Liver (tissue), 9 donors: ENCODE data around the gene MAD2L2. TPM values are rescaled to one million over a fixed set of nuclear protein-coding genes. Genes with fewer than 3 reads are reported as not detected.

Experiments
- DNase-seq: peaks from one replicate; pipeline ENCODE4 v3.0.0-alpha.2; 2017; ENCODE audit warnings: low spot score
- H3K27ac ChIP-seq, 2 donors: one replicate each; pipeline ENCODE4 v1.7.0; 2013; ENCODE audit warnings: inconsistent platforms in 2 of 2, low read length in 2 of 2, control low read depth in 1 of 2, low read depth in 1 of 2, mild to moderate bottlenecking in 1 of 2
- H3K27me3 ChIP-seq, 4 donors: one replicate each; pipeline versions ENCODE4 v1.6.1 to v1.7.0; 2013; ENCODE audit warnings: low read length in 3 of 4, inconsistent platforms in 1 of 4, mild to moderate bottlenecking in 1 of 4, moderate library complexity in 1 of 4; ENCODE audit not compliant: control insufficient read depth in 4 of 4, insufficient read depth in 4 of 4
- H3K36me3 ChIP-seq, 4 donors: one replicate each; pipeline versions ENCODE4 v1.6.1 to v1.7.0; 2013; ENCODE audit warnings: low read length in 3 of 4, mild to moderate bottlenecking in 3 of 4, low read depth in 1 of 4, moderate library complexity in 1 of 4; ENCODE audit not compliant: control insufficient read depth in 4 of 4, insufficient read depth in 3 of 4
- H3K4me1 ChIP-seq, 4 donors: one replicate each; pipeline versions ENCODE4 v1.6.1 to v1.7.0; 2013; ENCODE audit warnings: low read length in 3 of 4, mild to moderate bottlenecking in 3 of 4, moderate library complexity in 1 of 4; ENCODE audit not compliant: control insufficient read depth in 4 of 4, insufficient read depth in 4 of 4
- H3K4me3 ChIP-seq, 3 donors: one replicate each; pipeline versions ENCODE4 v1.6.1 to v1.7.0; 2013; ENCODE audit warnings: low read length in 3 of 3, control low read depth in 1 of 3, low read depth in 1 of 3, mild to moderate bottlenecking in 1 of 3
- H3K9ac ChIP-seq, 2 donors: one replicate each; pipeline ENCODE4 v1.7.0; 2013; ENCODE audit warnings: low read length in 2 of 2, mild to moderate bottlenecking in 2 of 2, moderate library complexity in 2 of 2, control low read depth in 1 of 2, low read depth in 1 of 2
- H3K9me3 ChIP-seq, 4 donors: one replicate each; pipeline versions ENCODE4 v1.6.1 to v1.7.0; 2013; ENCODE audit warnings: low read length in 3 of 4; ENCODE audit not compliant: control insufficient read depth in 4 of 4
- EGR1 ChIP-seq, 2 donors: IDR thresholded peaks; 2 replicates each; pipeline ENCODE4 v1.6.1; 2016 to 2018; ENCODE audit warnings: antibody characterized with exemption in 2 of 2, low read depth in 2 of 2
- FOXA2 ChIP-seq: IDR thresholded peaks from 2 replicates; pipeline ENCODE4 v1.6.1; 2016; ENCODE audit warnings: antibody characterized with exemption
- GABPA ChIP-seq, 2 donors: IDR thresholded peaks in 1 of 2; conservative IDR thresholded peaks in 1 of 2; 2 replicates each; pipeline ENCODE4 v1.6.1; 2016; ENCODE audit warnings: antibody characterized with exemption in 2 of 2, mild to moderate bottlenecking in 1 of 2, moderate library complexity in 1 of 2
- HNF4A ChIP-seq, 2 donors: conservative IDR thresholded peaks; 2 replicates each; pipeline ENCODE4 v1.6.1; 2016; ENCODE audit warnings: antibody characterized with exemption in 2 of 2, mild to moderate bottlenecking in 2 of 2
- HNF4G ChIP-seq: IDR thresholded peaks from 2 replicates; pipeline ENCODE4 v1.6.1; 2016; ENCODE audit warnings: antibody characterized with exemption
- JUND ChIP-seq, 2 donors: IDR thresholded peaks; 2 replicates each; pipeline ENCODE4 v1.6.1; 2016; ENCODE audit warnings: antibody characterized with exemption in 2 of 2
- NR2F2 ChIP-seq: IDR thresholded peaks from 2 replicates; pipeline ENCODE4 v1.6.1; 2016; ENCODE audit warnings: antibody characterized with exemption
- RAD21 ChIP-seq, 2 donors: IDR thresholded peaks; 2 replicates each; pipeline ENCODE4 v1.6.1; 2016; ENCODE audit warnings: antibody characterized with exemption in 2 of 2, mild to moderate bottlenecking in 2 of 2
- RXRA ChIP-seq, 2 donors: IDR thresholded peaks; 2 replicates each; pipeline ENCODE4 v1.6.1; 2017 to 2018; ENCODE audit warnings: antibody characterized with exemption in 2 of 2, mild to moderate bottlenecking in 1 of 2
- SP1 ChIP-seq: IDR thresholded peaks from 2 replicates; pipeline ENCODE4 v1.6.1; 2018; ENCODE audit warnings: antibody characterized with exemption, mild to moderate bottlenecking
- TAF1 ChIP-seq: conservative IDR thresholded peaks from 2 replicates; pipeline ENCODE4 v1.6.1; 2016; ENCODE audit warnings: antibody characterized with exemption, mild to moderate bottlenecking
- YY1 ChIP-seq: IDR thresholded peaks from 2 replicates; pipeline ENCODE4 v1.6.1; 2016; ENCODE audit warnings: antibody characterized with exemption, mild to moderate bottlenecking
- WGBS: extraction: QIAGEN DNeasy Blood & Tissue Kit; methylation state at CpG from one replicate; pipeline ENCODE4 v1.1.7; 2013; 5-methylcytosine and 5-hydroxymethylcytosine counted together
- polyA plus RNA-seq, 2 donors: library from polyadenylated mRNA; stranded (reverse) in 1 of 2; unstranded in 1 of 2; fragments of 200-250 nt in 1 of 2; fragments of >200 nt in 1 of 2; fragmentation: Nextera tagmentation in 1 of 2; extraction: Ambion mirVana in 1 of 2; gene quantifications; one replicate each; pipeline versions ENCODE4 v1.2.1 to v1.2.3, GENCODE V29; 2013 to 2015
- total RNA-seq, 2 donors: library from RNA; depleted of rRNA; stranded (reverse); fragments of >200 nt; gene quantifications; one replicate each; pipeline ENCODE4 v1.2.3, GENCODE V29; 2014
- TF ChIP-seq, protein P1 (sequence below): fragments of 150-350 bp; IDR thresholded peaks from 2 replicates; pipeline ENCODE4 v1.5.1; 2017; ENCODE audit warnings: improper control_type of control experiment, low read depth, low read length; ENCODE audit not compliant: missing input control
- TF ChIP-seq, protein P2 (sequence below): IDR thresholded peaks from 2 replicates; pipeline ENCODE4 v1.6.1; 2016; ENCODE audit warnings: antibody characterized with exemption
- TF ChIP-seq, protein P3 (sequence below): IDR thresholded peaks from 2 replicates; pipeline ENCODE4 v1.6.1; 2016; ENCODE audit warnings: antibody characterized with exemption
- TF ChIP-seq, protein P4 (sequence below): IDR thresholded peaks from 2 replicates; pipeline ENCODE4 v1.6.1; 2016; ENCODE audit warnings: antibody characterized with exemption, mild to moderate bottlenecking
- TF ChIP-seq, protein P5 (sequence below): IDR thresholded peaks from 2 replicates; pipeline ENCODE4 v1.6.1; 2016; ENCODE audit warnings: antibody characterized with exemption
- donor health status: healthy.
- donor health status: healthy.
- donor health status: healthy.
- donor health status: healthy.
- donor health status: healthy.

The MAD2L2 gene
- total and polyA plus RNA-seq, 4 donors: 17.5 to 43.1 (median 31.9) TPM

DNA sequence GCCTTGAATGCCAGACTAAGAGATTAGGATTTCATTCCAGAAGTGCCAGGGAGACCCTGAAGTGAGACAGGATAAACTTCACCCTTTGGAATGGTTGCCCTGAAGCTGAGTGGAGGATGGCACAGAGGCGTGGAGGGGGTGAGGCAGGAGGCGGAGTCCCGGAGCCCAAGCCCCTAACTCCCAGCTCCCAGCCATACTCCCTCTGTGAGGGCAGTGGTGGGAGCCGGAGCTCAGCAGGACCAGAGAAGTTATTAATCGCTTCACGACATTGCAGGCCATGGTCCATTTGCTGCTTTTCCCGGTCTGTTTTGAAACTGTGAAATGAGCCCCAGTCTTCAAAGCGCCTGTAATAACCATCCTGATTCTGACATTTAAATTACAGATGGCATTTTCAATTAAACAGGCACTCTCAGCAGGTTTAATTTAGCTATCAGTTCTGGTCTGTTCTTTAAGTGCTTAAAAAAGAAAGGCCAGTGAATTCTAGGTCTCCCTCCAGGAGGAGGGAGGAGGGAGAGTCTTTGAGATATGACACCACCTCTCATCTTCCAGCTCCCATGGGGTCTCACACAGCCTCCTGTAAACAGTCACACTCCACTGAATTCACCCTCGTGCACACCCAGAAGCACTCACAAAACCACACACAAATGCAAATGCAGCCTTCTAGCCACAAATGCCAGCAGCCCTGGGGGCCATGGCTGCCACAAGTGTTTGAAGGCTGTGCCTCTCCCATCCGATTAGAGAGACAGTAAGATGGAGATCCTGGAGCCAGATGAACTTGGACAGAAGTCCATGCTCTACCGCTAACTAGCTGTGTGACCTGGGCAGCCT, 46.4 kb downstream of the MAD2L2 start:
- no peaks in the 10 kb centered on the region for H3K9me3 ChIP-seq
- H3K27me3 ChIP-seq: peaks cover 0 to 2% (median 0%) of the 10 kb centered on the region in 4 donors
- no peak overlapping the region for H3K27ac ChIP-seq
- TF ChIP-seq RAD21 (IDR thresholded peaks at IDR 0.05): no peak
- TF ChIP-seq, protein P1, sequence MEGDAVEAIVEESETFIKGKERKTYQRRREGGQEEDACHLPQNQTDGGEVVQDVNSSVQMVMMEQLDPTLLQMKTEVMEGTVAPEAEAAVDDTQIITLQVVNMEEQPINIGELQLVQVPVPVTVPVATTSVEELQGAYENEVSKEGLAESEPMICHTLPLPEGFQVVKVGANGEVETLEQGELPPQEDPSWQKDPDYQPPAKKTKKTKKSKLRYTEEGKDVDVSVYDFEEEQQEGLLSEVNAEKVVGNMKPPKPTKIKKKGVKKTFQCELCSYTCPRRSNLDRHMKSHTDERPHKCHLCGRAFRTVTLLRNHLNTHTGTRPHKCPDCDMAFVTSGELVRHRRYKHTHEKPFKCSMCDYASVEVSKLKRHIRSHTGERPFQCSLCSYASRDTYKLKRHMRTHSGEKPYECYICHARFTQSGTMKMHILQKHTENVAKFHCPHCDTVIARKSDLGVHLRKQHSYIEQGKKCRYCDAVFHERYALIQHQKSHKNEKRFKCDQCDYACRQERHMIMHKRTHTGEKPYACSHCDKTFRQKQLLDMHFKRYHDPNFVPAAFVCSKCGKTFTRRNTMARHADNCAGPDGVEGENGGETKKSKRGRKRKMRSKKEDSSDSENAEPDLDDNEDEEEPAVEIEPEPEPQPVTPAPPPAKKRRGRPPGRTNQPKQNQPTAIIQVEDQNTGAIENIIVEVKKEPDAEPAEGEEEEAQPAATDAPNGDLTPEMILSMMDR: no peak
- TF ChIP-seq HNF4A (conservative IDR thresholded peaks at IDR 0.05): no peak
- TF ChIP-seq, protein P2, sequence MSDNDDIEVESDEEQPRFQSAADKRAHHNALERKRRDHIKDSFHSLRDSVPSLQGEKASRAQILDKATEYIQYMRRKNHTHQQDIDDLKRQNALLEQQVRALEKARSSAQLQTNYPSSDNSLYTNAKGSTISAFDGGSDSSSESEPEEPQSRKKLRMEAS: no peak
- TF ChIP-seq, protein P3, sequence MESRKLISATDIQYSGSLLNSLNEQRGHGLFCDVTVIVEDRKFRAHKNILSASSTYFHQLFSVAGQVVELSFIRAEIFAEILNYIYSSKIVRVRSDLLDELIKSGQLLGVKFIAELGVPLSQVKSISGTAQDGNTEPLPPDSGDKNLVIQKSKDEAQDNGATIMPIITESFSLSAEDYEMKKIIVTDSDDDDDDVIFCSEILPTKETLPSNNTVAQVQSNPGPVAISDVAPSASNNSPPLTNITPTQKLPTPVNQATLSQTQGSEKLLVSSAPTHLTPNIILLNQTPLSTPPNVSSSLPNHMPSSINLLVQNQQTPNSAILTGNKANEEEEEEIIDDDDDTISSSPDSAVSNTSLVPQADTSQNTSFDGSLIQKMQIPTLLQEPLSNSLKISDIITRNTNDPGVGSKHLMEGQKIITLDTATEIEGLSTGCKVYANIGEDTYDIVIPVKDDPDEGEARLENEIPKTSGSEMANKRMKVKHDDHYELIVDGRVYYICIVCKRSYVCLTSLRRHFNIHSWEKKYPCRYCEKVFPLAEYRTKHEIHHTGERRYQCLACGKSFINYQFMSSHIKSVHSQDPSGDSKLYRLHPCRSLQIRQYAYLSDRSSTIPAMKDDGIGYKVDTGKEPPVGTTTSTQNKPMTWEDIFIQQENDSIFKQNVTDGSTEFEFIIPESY: no peak
- TF ChIP-seq, protein P4, sequence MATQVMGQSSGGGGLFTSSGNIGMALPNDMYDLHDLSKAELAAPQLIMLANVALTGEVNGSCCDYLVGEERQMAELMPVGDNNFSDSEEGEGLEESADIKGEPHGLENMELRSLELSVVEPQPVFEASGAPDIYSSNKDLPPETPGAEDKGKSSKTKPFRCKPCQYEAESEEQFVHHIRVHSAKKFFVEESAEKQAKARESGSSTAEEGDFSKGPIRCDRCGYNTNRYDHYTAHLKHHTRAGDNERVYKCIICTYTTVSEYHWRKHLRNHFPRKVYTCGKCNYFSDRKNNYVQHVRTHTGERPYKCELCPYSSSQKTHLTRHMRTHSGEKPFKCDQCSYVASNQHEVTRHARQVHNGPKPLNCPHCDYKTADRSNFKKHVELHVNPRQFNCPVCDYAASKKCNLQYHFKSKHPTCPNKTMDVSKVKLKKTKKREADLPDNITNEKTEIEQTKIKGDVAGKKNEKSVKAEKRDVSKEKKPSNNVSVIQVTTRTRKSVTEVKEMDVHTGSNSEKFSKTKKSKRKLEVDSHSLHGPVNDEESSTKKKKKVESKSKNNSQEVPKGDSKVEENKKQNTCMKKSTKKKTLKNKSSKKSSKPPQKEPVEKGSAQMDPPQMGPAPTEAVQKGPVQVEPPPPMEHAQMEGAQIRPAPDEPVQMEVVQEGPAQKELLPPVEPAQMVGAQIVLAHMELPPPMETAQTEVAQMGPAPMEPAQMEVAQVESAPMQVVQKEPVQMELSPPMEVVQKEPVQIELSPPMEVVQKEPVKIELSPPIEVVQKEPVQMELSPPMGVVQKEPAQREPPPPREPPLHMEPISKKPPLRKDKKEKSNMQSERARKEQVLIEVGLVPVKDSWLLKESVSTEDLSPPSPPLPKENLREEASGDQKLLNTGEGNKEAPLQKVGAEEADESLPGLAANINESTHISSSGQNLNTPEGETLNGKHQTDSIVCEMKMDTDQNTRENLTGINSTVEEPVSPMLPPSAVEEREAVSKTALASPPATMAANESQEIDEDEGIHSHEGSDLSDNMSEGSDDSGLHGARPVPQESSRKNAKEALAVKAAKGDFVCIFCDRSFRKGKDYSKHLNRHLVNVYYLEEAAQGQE: no peak
- TF ChIP-seq YY1: no peak
- TF ChIP-seq JUND (IDR thresholded peaks at IDR 0.05): no peak
- TF ChIP-seq TAF1: no peak
- TF ChIP-seq NR2F2: no peak
- TF ChIP-seq RXRA (IDR thresholded peaks at IDR 0.05): no peak
- TF ChIP-seq FOXA2: no peak
- no peak for TF ChIP-seq HNF4G
- TF ChIP-seq, protein P5, sequence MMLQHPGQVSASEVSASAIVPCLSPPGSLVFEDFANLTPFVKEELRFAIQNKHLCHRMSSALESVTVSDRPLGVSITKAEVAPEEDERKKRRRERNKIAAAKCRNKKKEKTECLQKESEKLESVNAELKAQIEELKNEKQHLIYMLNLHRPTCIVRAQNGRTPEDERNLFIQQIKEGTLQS: no peak
- no peak for TF ChIP-seq GABPA (IDR thresholded peaks at IDR 0.05 in 1 of 2, conservative IDR thresholded peaks at IDR 0.05 in 1 of 2)
- TF ChIP-seq EGR1 (IDR thresholded peaks at IDR 0.05; ENCODE audit: low read depth in 2 of 2): no peak
- no peak for TF ChIP-seq SP1
- no peaks in the 10 kb centered on the region for H3K36me3 ChIP-seq
- DNase-seq: no peak
- H3K4me3 ChIP-seq: no peak overlapping the region
- H3K9ac ChIP-seq: no peak overlapping the region
- WGBS: 74% methylated on average over 11 of the region's 11 CpGs
- no peaks in the 10 kb centered on the region for H3K4me1 ChIP-seq
